HepG2 (cell line): Measurements from ENCODE around the gene POU5F1. TPM values are rescaled to one million over a fixed set of nuclear protein-coding genes. Genes with fewer than 3 reads are reported as not detected.

ENCODE experiments used
- ATF1 ChIP-seq: IDR thresholded peaks from 2 replicates; pipeline ENCODE4 v1.6.1; 2016; ENCODE audit warnings: mild to moderate bottlenecking, control low read depth
- BRD4 ChIP-seq: sonication (generic); formaldehyde crosslinking; IDR thresholded peaks from 2 replicates; pipeline ENCODE4 v1.4.0; 2020; ENCODE audit warnings: missing genetic modification reagents
- CREM ChIP-seq, 2 experiments: sonication (generic) in 1 of 2; formaldehyde crosslinking in 1 of 2; IDR thresholded peaks; 2 replicates each; pipeline versions ENCODE4 v1.4.0 to v1.6.1; 2016 to 2020; ENCODE audit warnings: antibody characterized with exemption in 1 of 2, mild to moderate bottlenecking in 1 of 2, missing genetic modification reagents in 1 of 2
- GABPA ChIP-seq, 2 experiments: IDR thresholded peaks; 2 replicates each; pipeline ENCODE4 v1.6.1; 2011 to 2016; ENCODE audit warnings: low read depth in 2 of 2, low read length in 1 of 2, missing biosample characterization in 1 of 2, missing genetic modification characterization in 1 of 2
- HDAC2 ChIP-seq: sonication (generic); formaldehyde crosslinking; IDR thresholded peaks from 2 replicates; pipeline ENCODE4 v1.4.0; 2020; ENCODE audit warnings: missing genetic modification reagents
- JARID2 ChIP-seq: sonication (generic); formaldehyde crosslinking; IDR thresholded peaks from 2 replicates; pipeline ENCODE4 v1.8.1; 2023; ENCODE audit warnings: missing genetic modification reagents, inconsistent platforms; ENCODE audit not compliant: insufficient replicate concordance
- NCOA1 ChIP-seq: sonication (generic); formaldehyde crosslinking; IDR thresholded peaks from 2 replicates; pipeline ENCODE4 v1.9.0; 2021; ENCODE audit warnings: missing genetic modification reagents
- PPARG ChIP-seq: conservative IDR thresholded peaks from 2 replicates; pipeline ENCODE4 v1.6.1; 2016; ENCODE audit warnings: missing biosample characterization, missing genetic modification reagents
- RAD21 ChIP-seq: fragments of 450-650 bp; formaldehyde crosslinking; IDR thresholded peaks from 2 replicates; pipeline ENCODE4 v1.5.0; 2020; ENCODE audit warnings: mild to moderate bottlenecking
- RCOR2 ChIP-seq: IDR thresholded peaks from 2 replicates; pipeline ENCODE4 v1.6.1; 2016; ENCODE audit warnings: missing biosample characterization, missing genetic modification reagents
- SMYD3 ChIP-seq: sonication (generic); formaldehyde crosslinking; IDR thresholded peaks from 2 replicates; pipeline ENCODE4 v1.8.1; 2023; ENCODE audit warnings: mild to moderate bottlenecking, missing genetic modification reagents
- SRSF9 ChIP-seq: fragments of 200-400 bp; formaldehyde crosslinking; IDR thresholded peaks from 2 replicates; pipeline ENCODE4 v1.6.1; 2018; ENCODE audit warnings: borderline replicate concordance, mild to moderate bottlenecking, low read depth, low read length; ENCODE audit not compliant: insufficient read depth, poor library complexity, severe bottlenecking
- TOPORS ChIP-seq: sonication (generic); formaldehyde crosslinking; IDR thresholded peaks from 2 replicates; pipeline ENCODE4 v1.8.0; 2023; ENCODE audit warnings: mild to moderate bottlenecking, missing genetic modification reagents
- ZNF558 ChIP-seq: sonication (generic); formaldehyde crosslinking; IDR thresholded peaks from 2 replicates; pipeline ENCODE4 v1.9.0; 2022; ENCODE audit warnings: mild to moderate bottlenecking, missing genetic modification reagents, borderline replicate concordance
- ZNF747 ChIP-seq: sonication (generic); formaldehyde crosslinking; IDR thresholded peaks from 2 replicates; pipeline ENCODE4 v1.8.1; 2023; ENCODE audit warnings: missing genetic modification reagents, mild to moderate bottlenecking, borderline replicate concordance
- ZNF839 ChIP-seq: sonication (generic); formaldehyde crosslinking; IDR thresholded peaks from 2 replicates; pipeline ENCODE4 v1.4.0; 2020; ENCODE audit warnings: missing genetic modification reagents, mild to moderate bottlenecking, borderline replicate concordance
- polyA plus RNA-seq, 8 experiments: library from polyadenylated mRNA; depleted of rRNA in 3 of 8; stranded (reverse) in 7 of 8; unstranded in 1 of 8; fragments of >200 nt; fragmentation: Illumina TruSeq in 4 of 8; extraction: Trizol in 4 of 8; gene quantifications; 2 replicates each; pipeline versions ENCODE4 v1.2.1 to v1.2.3, GENCODE V29; 2011 to 2016; ENCODE audit warnings: low read depth in 4 of 8, missing spikeins in 1 of 8, mixed read lengths in 1 of 8; ENCODE audit not compliant: insufficient read depth in 1 of 8
- total RNA-seq, 5 experiments: library from RNA; depleted of rRNA; stranded (reverse); fragments of >200 nt; fragmentation: Illumina TruSeq; extraction: Trizol; gene quantifications; 2 replicates each; pipeline ENCODE4 v1.2.3, GENCODE V29; 2016; ENCODE audit warnings: low read depth in 1 of 5
- TF ChIP-seq, protein P1 (sequence below): sonication (generic); formaldehyde crosslinking; IDR thresholded peaks from 2 replicates; pipeline ENCODE4 v1.4.0; 2020; ENCODE audit warnings: low read depth, mild to moderate bottlenecking, missing genetic modification reagents
- TF ChIP-seq, protein P2 (sequence below): IDR thresholded peaks from 2 replicates; pipeline ENCODE4 v1.6.1; 2012; ENCODE audit warnings: inconsistent platforms
- TF ChIP-seq, protein P3 (sequence below): sonication (generic); formaldehyde crosslinking; IDR thresholded peaks from 2 replicates; pipeline ENCODE4 v1.5.0; 2020; ENCODE audit warnings: mild to moderate bottlenecking, missing genetic modification reagents, borderline replicate concordance
- TF ChIP-seq, protein P4 (sequence below): IDR thresholded peaks from 2 replicates; pipeline ENCODE4 v1.6.1; 2016
- TF ChIP-seq, protein P5 (sequence below): sonication (generic); formaldehyde crosslinking; IDR thresholded peaks from 2 replicates; pipeline ENCODE4 v1.5.0; 2020; ENCODE audit warnings: missing genetic modification reagents

The POU5F1 gene
- total and polyA plus RNA-seq, 2 of the 13 experiments (the other 11 are each of a cell fraction or from before 2014, with no cell fraction given): 2.5 to 7.2 TPM

DNA sequence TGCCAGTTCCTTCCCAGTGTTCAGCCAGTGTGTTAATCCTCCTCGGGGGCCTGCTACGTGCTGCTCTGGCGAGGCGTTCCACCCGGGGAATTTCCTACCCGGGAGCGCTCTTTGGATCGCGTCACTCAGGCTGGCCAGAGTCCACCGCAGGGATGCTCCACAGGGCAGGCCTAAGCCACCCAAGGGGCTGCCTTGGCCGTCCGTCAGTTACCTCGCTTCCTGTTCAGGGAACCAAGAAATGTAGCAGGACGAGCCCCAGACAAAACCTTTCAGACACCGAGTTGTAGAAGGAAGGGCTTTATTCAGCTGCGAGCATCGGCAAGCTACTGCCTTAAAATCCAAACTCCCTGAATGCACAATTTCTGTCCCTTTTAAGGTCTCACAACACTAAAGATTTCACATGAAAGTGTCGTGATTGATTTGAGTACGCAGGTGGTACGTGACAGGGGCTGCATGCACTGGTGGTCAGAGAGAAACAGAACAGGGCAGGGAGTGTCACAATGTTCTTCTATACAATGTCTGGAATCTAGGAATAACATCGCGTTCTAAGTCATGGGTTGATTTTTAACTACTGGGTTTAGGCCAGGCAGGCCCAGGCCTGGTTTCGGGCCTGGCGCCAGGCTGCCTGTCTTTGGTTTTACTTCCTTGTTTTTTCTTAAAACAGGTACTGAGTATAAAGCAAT, 15.7 kb upstream of the POU5F1 start (continued):
- TF ChIP-seq, protein P1, sequence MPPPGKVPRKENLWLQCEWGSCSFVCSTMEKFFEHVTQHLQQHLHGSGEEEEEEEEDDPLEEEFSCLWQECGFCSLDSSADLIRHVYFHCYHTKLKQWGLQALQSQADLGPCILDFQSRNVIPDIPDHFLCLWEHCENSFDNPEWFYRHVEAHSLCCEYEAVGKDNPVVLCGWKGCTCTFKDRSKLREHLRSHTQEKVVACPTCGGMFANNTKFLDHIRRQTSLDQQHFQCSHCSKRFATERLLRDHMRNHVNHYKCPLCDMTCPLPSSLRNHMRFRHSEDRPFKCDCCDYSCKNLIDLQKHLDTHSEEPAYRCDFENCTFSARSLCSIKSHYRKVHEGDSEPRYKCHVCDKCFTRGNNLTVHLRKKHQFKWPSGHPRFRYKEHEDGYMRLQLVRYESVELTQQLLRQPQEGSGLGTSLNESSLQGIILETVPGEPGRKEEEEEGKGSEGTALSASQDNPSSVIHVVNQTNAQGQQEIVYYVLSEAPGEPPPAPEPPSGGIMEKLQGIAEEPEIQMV (CRISPR knock-in tag): peak; percentile 86; the same call in 1 of the 2 replicates
- 0 out of 2 replicates have a peak, but pooled peaks have one; percentile 52 for TF ChIP-seq ZNF839 (CRISPR knock-in tag)
- peak; percentile 59; the same call in 1 of the 2 replicates for TF ChIP-seq TOPORS (CRISPR knock-in tag)
- TF ChIP-seq, protein P2, sequence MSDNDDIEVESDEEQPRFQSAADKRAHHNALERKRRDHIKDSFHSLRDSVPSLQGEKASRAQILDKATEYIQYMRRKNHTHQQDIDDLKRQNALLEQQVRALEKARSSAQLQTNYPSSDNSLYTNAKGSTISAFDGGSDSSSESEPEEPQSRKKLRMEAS: peak; percentile 53; the same call in 1 of the 2 replicates
- no peak for TF ChIP-seq PPARG
- TF ChIP-seq RAD21 (CRISPR knock-in tag): no peak
- TF ChIP-seq HDAC2 (CRISPR knock-in tag): peak; percentile 71; the same call in 1 of the 2 replicates
- peak; percentile 95 for TF ChIP-seq NCOA1
- TF ChIP-seq SMYD3 (CRISPR knock-in tag): peak; percentile 56; the same call in 1 of the 2 replicates
- no peak for TF ChIP-seq SRSF9
- TF ChIP-seq, protein P3, sequence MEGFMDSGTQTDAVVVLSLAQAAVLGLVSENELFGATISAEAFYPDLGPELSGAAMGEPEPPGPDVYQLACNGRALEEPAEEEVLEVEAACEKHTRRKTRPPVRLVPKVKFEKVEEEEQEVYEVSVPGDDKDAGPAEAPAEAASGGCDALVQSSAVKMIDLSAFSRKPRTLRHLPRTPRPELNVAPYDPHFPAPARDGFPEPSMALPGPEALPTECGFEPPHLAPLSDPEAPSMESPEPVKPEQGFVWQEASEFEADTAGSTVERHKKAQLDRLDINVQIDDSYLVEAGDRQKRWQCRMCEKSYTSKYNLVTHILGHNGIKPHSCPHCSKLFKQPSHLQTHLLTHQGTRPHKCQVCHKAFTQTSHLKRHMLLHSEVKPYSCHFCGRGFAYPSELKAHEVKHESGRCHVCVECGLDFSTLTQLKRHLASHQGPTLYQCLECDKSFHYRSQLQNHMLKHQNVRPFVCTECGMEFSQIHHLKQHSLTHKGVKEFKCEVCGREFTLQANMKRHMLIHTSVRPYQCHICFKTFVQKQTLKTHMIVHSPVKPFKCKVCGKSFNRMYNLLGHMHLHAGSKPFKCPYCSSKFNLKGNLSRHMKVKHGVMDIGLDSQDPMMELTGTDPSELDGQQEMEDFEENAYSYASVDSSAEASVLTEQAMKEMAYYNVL (CRISPR knock-in tag): no peak; the same call in 1 of the 2 replicates
- TF ChIP-seq, protein P4, sequence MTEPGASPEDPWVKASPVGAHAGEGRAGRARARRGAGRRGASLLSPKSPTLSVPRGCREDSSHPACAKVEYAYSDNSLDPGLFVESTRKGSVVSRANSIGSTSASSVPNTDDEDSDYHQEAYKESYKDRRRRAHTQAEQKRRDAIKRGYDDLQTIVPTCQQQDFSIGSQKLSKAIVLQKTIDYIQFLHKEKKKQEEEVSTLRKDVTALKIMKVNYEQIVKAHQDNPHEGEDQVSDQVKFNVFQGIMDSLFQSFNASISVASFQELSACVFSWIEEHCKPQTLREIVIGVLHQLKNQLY (CRISPR knock-in tag): peak; percentile 34; the same call in 1 of the 2 replicates
- TF ChIP-seq RCOR2 (CRISPR knock-in tag): peak; percentile 56; the same call in 1 of the 2 replicates
- peak; percentile 51; the same call in 1 of the 2 replicates for TF ChIP-seq ZNF747 (CRISPR knock-in tag)
- peak; percentile 66 for TF ChIP-seq CREM (IDR thresholded peaks at IDR 0.05)
- no peak for TF ChIP-seq CREM (CRISPR knock-in tag; IDR thresholded peaks at IDR 0.05)
- TF ChIP-seq JARID2: peak; percentile 85
- 0 out of 2 replicates have a peak, but pooled peaks have one; percentile 17 for TF ChIP-seq BRD4 (CRISPR knock-in tag)
- TF ChIP-seq, protein P5, sequence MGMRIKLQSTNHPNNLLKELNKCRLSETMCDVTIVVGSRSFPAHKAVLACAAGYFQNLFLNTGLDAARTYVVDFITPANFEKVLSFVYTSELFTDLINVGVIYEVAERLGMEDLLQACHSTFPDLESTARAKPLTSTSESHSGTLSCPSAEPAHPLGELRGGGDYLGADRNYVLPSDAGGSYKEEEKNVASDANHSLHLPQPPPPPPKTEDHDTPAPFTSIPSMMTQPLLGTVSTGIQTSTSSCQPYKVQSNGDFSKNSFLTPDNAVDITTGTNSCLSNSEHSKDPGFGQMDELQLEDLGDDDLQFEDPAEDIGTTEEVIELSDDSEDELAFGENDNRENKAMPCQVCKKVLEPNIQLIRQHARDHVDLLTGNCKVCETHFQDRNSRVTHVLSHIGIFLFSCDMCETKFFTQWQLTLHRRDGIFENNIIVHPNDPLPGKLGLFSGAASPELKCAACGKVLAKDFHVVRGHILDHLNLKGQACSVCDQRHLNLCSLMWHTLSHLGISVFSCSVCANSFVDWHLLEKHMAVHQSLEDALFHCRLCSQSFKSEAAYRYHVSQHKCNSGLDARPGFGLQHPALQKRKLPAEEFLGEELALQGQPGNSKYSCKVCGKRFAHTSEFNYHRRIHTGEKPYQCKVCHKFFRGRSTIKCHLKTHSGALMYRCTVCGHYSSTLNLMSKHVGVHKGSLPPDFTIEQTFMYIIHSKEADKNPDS (CRISPR knock-in tag): peak; percentile 84; the same call in 1 of the 2 replicates
- no peak for TF ChIP-seq ZNF558 (CRISPR knock-in tag)
- 0 out of 2 replicates have a peak, but pooled peaks have one; percentile 14 for TF ChIP-seq GABPA (IDR thresholded peaks at IDR 0.05; ENCODE audit: low read depth, low read length)
- peak; percentile 62 for TF ChIP-seq GABPA (CRISPR knock-in tag; IDR thresholded peaks at IDR 0.05; ENCODE audit: low read depth)
- peak; percentile 55; the same call in 1 of the 2 replicates for TF ChIP-seq ATF1 (CRISPR knock-in tag)
